MM.1S (cell line): ENCODE measurements around the gene TM4SF5.

Experiments
- EZH2 ChIP-seq: fragments of 300-600 bp; sonication (generic); optimal IDR thresholded peaks from 2 replicates; pipeline ENCODE3; 2017; ENCODE audit warnings: low read depth, mild to moderate bottlenecking, antibody characterized with exemption, low read length, mixed read lengths
- EZH2phosphoT487 ChIP-seq: fragments of 300-600 bp; sonication (generic); IDR thresholded peaks from 2 replicates; pipeline ENCODE4 v1.6.1; 2018; ENCODE audit warnings: antibody characterized with exemption, low read length
- TF ChIP-seq, protein P1 (sequence below): fragments of 300-600 bp; sonication (generic); IDR thresholded peaks from 2 replicates; pipeline ENCODE4 v1.5.1; 2016; ENCODE audit warnings: antibody characterized with exemption, low read length, mixed read lengths

DNA sequence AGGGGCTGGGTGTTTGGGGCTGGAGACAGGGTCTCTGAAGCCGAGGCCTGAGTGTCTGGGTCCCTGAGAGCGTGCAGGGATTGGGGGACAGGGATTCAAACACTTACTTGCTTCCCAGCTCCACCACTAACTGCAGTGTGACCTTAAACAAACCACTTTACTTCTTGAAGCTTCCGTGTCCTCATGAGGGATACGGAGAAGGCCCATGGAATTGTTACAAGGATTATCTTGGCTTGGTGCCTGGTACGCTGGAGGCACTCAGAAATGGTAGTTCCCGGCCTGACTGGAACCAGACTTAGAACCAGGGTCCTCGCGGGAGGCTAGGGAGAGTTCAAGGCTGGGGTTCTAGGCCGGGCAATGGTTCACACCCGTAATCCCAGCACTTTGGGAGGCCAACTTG is 29.1 kb upstream of the TM4SF5 start:
- TF ChIP-seq, protein P1, sequence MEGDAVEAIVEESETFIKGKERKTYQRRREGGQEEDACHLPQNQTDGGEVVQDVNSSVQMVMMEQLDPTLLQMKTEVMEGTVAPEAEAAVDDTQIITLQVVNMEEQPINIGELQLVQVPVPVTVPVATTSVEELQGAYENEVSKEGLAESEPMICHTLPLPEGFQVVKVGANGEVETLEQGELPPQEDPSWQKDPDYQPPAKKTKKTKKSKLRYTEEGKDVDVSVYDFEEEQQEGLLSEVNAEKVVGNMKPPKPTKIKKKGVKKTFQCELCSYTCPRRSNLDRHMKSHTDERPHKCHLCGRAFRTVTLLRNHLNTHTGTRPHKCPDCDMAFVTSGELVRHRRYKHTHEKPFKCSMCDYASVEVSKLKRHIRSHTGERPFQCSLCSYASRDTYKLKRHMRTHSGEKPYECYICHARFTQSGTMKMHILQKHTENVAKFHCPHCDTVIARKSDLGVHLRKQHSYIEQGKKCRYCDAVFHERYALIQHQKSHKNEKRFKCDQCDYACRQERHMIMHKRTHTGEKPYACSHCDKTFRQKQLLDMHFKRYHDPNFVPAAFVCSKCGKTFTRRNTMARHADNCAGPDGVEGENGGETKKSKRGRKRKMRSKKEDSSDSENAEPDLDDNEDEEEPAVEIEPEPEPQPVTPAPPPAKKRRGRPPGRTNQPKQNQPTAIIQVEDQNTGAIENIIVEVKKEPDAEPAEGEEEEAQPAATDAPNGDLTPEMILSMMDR, result no peak
- TF ChIP-seq EZH2 (no peak), EZH2phosphoT487 (no peak)
